Stimulated activated CD8-positive, alpha-beta memory T cell treated with anti-CD3 and anti-CD28 coated beads, Interleukin-2, amount 100 ng/mL, for 1 hour (primary cell): ENCODE measurements around the gene KL.

Source experiments
- DNase-seq, 2 donors: peaks; one replicate each; pipeline ENCODE4 v3.0.0-alpha.2; 2020; ENCODE audit warnings: low read depth in 2 of 2

KL gene

GRCh38 chr13:33016414-33017322, at the start of gene KL:
KL (plus strand) TSS chr13:33016423; CDS start chr13:33016441, 18 bp downstream.
- DNase-seq: no peak

GRCh38 chr13:32967584-32968182, 48.5 kb upstream of the KL start:
- no peak for DNase-seq

- DNase-seq: no peak
Observed at GRCh38 chr13:32968316-32968715, 47.9 kb upstream of the KL start.

GRCh38 chr13:32968793-32969192, 47.4 kb upstream of the KL start:
- no peak for DNase-seq

- no peak for DNase-seq
Observed at GRCh38 chr13:32969516-32969941, 46.7 kb upstream of the KL start.

- no peak for DNase-seq
Observed at GRCh38 chr13:32976056-32976805, 40.0 kb upstream of the KL start.

GRCh38 chr13:32976912-32977311, 39.3 kb upstream of the KL start:
- no peak for DNase-seq

GRCh38 chr13:32977321-32977720, 38.9 kb upstream of the KL start:
- DNase-seq: no peak

- DNase-seq: no peak
Observed at GRCh38 chr13:32978278-32978677, 37.9 kb upstream of the KL start.

- no peak for DNase-seq
Observed at GRCh38 chr13:32983058-32983457, 33.2 kb upstream of the KL start.

GRCh38 chr13:32984857-32985626, 31.2 kb upstream of the KL start:
- no peak for DNase-seq

- DNase-seq: no peak
Observed at GRCh38 chr13:32986552-32986951, 29.7 kb upstream of the KL start.

GRCh38 chr13:32987462-32987861, 28.8 kb upstream of the KL start:
- no peak for DNase-seq

- DNase-seq: no peak
Observed at GRCh38 chr13:32988608-32989289, 27.5 kb upstream of the KL start.

- DNase-seq: no peak
Observed at GRCh38 chr13:32989290-32989667, 26.9 kb upstream of the KL start.

- DNase-seq: no peak
Observed at GRCh38 chr13:32989942-32990341, 26.3 kb upstream of the KL start.

GRCh38 chr13:32993145-32993544, 23.1 kb upstream of the KL start:
- DNase-seq: no peak

GRCh38 chr13:32997399-32997798, 18.8 kb upstream of the KL start:
- DNase-seq: no peak

- DNase-seq: no peak
Observed at GRCh38 chr13:32998966-32999365, 17.3 kb upstream of the KL start.

- no peak for DNase-seq
Observed at GRCh38 chr13:33000365-33000764, 15.9 kb upstream of the KL start.

- no peak for DNase-seq
Observed at GRCh38 chr13:33003458-33004019, 12.7 kb upstream of the KL start.
